Measurements from ENCODE around the gene FAM32A. TPM values are rescaled to one million over a fixed set of nuclear protein-coding genes. Genes with fewer than 3 reads are reported as not detected.

The FAM32A gene
- total RNA-seq, 2 experiments from 2014 or later = 38.2 to 41.9 TPM

DNA sequence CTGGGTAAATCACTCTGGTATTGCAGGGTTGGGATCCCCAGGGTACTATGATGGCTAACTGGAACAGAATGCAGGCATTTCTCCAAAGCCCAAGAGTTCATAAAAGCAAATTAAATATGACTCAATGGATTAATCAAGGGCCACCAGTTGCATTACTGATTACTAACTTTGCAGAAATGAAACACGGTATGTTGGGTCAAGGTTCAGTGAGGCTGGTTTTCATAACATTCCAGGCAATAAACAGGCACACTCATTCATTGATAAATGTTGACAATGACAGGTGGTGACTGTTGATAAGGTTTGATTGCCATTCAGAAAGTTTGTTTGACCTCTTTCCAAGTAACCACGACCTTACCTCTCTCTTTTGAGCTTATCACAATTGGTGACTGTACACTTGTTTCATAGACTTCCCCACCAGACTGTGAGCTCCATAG, 12.0 kb downstream of the FAM32A start:
- H3K4me3 Mint-ChIP-seq = peak overlapping the region; percentile 93
- peaks cover 31% of the 10 kb centered on the region for H3K4me1 Mint-ChIP-seq (ENCODE audit: low read depth)

DNA sequence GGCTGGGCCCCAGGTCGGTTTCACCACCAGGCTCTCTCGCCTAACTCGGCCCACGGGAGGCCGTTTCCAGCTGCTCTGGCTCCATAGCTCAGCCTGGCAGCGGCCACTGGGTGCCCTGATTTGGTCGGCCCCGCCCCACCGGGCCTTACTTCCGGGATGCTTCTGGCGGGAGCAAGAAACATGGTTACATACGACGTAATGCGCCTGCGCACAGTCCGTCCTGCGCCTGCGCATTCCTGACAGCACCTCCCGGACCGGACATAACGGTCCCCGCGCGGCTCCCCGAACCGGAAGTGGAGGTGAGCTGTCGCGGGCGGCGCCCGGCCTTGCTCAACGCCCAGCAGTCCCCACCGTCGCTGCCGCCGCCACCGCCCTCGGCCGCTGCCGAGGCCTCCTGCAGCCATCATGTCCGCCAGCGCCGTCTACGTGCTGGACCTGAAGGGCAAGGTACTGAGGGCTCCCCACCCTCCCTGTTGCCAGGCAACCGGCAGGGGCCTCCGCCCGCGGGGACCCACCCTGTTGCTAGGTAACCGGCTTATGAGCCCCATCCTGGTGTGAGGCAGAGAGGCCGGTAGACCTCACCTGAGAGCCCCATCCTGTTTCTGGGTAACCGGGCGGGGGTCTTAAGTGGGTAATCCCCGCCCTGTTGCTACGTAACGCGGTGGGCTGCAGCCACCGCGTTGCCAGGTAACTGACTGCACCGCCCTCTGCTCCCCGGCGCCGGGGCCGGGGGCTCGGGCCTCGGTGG, 12.6 kb downstream of the FAM32A start, which contains the start of gene AP1M1:
Gene AP1M1, plus strand, starts transcription at position 290 of the 748 bp plus-strand sequence. Its CDS starts 116 bp downstream, at position 406.
- Mint-ChIP-seq H3K4me3 (peak within 1 kb of the TSS; percentile 93), H3K36me3 (ENCODE audit: low read depth) (peaks cover 12% of the 10 kb centered on the region), H3K27ac (peak within 1 kb of the TSS; percentile 93), H3K27me3 (ENCODE audit: low read depth) (no peaks in the 10 kb centered on the region), H3K9me3 (no peaks in the 10 kb centered on the region), H3K4me1 (ENCODE audit: low read depth) (peaks cover 37% of the 10 kb centered on the region)
- peak; percentile 99 for DNase-seq
- intact Hi-C loops (cut with micrococcal nuclease) = loop anchor here (1.0 to 5.0 kb wide), 7 partner anchors 12 to 1073 kb away; partner anchors contain the start of genes C19orf44, CALR3, FAM32A and RAB8A
- CTCF ChIA-PET = interaction anchor here (0.6 to 4.9 kb wide), 3 partner anchors 12 to 185 kb away, joined by 4 to 30 read pairs (median 4); partner anchors contain the start of gene FAM32A

More for the DNA sequence above, 12.0 kb downstream of the FAM32A start:
- CTCF ChIA-PET = interaction anchor here (0.6 to 4.9 kb wide), 3 partner anchors 12 to 185 kb away, joined by 4 to 30 read pairs (median 4); partner anchors contain the start of gene FAM32A
- Mint-ChIP-seq H3K36me3 (ENCODE audit: low read depth) (peaks cover 7% of the 10 kb centered on the region), H3K27ac (peak overlapping the region; percentile 93), H3K27me3 (ENCODE audit: low read depth) (no peaks in the 10 kb centered on the region), H3K9me3 (no peaks in the 10 kb centered on the region)
- intact Hi-C loops (cut with micrococcal nuclease) = loop anchor here (1.0 to 5.0 kb wide), 7 partner anchors 12 to 1072 kb away; partner anchors contain the start of genes C19orf44, CALR3, FAM32A and RAB8A
- no peak for DNase-seq

DNA sequence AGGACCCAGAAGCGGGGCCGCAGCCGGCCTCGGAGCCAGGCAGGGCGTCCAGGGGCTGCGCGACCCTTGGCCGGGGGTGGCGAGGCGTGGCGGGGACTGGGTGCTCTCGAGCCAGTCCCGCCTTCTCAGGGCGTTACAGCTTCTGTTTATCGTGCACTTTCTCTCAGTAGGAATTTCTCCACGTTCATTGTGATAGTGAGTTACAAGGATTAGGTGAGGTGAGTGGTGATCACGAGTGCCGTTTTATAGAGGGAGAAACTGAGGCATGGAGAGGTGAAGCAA, 13.1 kb downstream of the FAM32A start:
- H3K4me1 Mint-ChIP-seq (ENCODE audit: low read depth) = peaks cover 41% of the 10 kb centered on the region
- DNase-seq = no peak
- H3K4me3 Mint-ChIP-seq = peak overlapping the region; percentile 79
- intact Hi-C loops (cut with micrococcal nuclease) = loop anchor here (5.0 kb wide), 4 partner anchors 134 to 361 kb away; partner anchors contain the start of genes C19orf44 and CALR3
- CTCF ChIA-PET = interaction anchor here (4.9 kb wide), 1 partner anchor 13 kb away, joined by 30 read pairs; the partner anchor contains the start of gene FAM32A
- no peaks in the 10 kb centered on the region for H3K27me3 Mint-ChIP-seq (ENCODE audit: low read depth)
- peaks cover 13% of the 10 kb centered on the region for H3K36me3 Mint-ChIP-seq (ENCODE audit: low read depth)
- peak overlapping the region; percentile 57 for H3K27ac Mint-ChIP-seq
- H3K9me3 Mint-ChIP-seq = no peaks in the 10 kb centered on the region

DNA sequence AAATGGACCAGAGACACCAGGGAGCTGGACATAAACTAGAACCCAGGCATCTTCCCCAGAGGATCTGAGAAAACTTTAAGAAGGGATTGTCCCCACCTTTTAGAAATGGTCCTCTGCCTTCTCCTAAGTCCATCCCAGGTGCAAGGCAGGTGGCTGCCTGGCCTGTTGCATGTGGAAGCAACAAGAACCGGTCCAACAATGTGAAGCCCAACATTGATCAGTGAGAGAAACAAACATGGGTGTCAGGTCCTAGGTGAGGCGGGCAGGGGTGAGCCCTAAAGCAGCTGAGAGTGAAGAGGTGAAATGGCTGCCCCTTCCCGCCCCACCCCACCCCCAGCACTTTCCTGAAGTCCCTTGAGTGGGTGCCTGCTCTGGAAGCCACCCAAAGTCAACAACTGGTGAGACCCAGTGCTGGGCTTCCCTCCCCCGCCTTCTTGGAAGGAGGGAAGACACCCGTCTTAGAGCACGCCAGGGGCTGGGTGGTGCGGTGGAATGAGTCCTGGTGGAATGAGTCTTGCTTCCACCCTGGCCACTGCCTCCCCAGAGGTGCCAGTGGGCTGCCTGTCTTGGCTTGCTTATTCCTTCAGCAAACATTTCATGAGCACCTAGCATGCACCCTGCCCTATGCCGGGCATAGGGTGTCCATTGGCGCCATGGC, 14.2 kb downstream of the FAM32A start:
- peaks cover 47% of the 10 kb centered on the region for H3K4me1 Mint-ChIP-seq (ENCODE audit: low read depth)

DNA sequence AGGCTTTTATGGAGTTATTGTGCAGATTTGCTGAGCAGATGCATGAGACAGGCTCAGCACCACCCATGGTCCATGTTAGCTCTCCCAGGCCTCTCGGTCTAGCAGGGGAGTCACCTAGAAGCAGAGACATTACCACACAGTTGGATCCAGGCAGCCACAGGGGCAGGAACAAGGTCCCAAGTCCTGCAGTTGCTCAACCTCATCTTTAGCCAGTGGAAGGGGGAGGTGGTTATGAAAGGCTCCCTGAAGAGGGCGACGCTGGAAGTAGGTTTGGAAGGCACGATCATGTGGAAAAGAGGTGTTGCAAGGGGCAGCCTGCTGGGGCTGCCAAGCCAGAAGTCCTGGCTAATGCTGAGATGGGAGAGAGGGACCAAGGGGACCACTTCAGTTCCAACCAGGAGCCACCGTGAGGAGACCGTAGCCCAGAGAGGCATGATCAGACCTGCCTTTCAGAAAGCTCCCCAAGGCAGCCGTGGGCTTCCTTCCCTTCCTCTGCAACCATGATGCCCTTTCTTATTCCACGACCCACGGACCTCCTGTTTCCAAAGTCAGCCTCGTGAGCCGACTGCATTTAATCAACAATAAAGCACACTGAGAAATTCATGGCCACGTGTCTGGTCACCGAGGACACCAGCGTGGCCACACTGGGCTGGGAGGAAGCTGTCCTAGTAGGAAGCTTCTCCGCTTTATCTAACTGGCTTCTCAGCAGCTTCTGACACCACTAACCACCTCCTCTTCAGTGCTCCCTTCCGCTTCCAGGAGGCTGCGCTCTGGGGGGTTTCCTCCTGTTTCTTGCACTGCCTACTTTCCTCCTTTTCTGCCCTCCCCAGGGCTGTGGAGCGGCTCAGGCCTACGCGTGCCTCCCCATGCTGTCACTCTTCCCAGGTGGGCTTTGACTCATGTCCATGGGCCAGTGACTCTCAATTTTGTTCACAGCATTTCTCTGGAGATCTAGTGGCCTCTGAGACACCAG, 15.1 kb downstream of the FAM32A start:
- CTCF ChIA-PET = no interaction called here
- H3K9me3 Mint-ChIP-seq = no peaks in the 10 kb centered on the region
- peaks cover 47% of the 10 kb centered on the region for H3K4me1 Mint-ChIP-seq (ENCODE audit: low read depth)
- H3K36me3 Mint-ChIP-seq (ENCODE audit: low read depth) = peaks cover 22% of the 10 kb centered on the region
- no peaks in the 10 kb centered on the region for H3K27me3 Mint-ChIP-seq (ENCODE audit: low read depth)
- peak overlapping the region; percentile 75 for H3K27ac Mint-ChIP-seq
- H3K4me3 Mint-ChIP-seq = no peak overlapping the region
- DNase-seq = no peak
- intact Hi-C loops (cut with micrococcal nuclease) = no loop called here

More for the DNA sequence above, 14.2 kb downstream of the FAM32A start:
- Mint-ChIP-seq H3K36me3 (ENCODE audit: low read depth) (peaks cover 20% of the 10 kb centered on the region), H3K4me3 (peak overlapping the region; percentile 79), H3K27me3 (ENCODE audit: low read depth) (no peaks in the 10 kb centered on the region), H3K27ac (peak overlapping the region; percentile 72), H3K9me3 (no peaks in the 10 kb centered on the region)
- intact Hi-C loops (cut with micrococcal nuclease) = loop anchor here (5.0 kb wide), 4 partner anchors 133 to 362 kb away; partner anchors contain the start of genes C19orf44 and CALR3
- no peak for DNase-seq
- CTCF ChIA-PET = no interaction called here

DNA sequence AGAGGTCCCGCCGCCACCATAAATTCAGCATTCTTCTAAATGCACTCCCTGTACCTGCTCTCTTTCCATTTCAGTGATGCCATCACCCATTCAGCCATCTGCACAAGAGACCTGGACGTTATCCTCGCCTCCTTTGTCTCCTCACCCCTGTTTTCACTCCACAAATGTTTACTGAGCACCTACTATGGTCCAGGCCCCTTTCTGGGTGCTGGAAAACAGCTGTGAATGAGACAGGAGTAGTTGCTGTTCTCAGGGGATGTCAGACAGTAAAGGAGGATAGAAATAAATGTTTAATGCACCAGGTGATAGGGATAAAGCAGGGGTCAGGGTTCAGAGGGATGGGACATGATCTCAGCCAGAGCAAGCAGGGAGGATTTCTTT, 15.8 kb downstream of the FAM32A start:
- intact Hi-C loops (cut with micrococcal nuclease) = no loop called here
- CTCF ChIA-PET = no interaction called here
- Mint-ChIP-seq H3K4me3 (no peak overlapping the region), H3K9me3 (no peaks in the 10 kb centered on the region), H3K27ac (peak overlapping the region; percentile 75), H3K36me3 (ENCODE audit: low read depth) (peaks cover 22% of the 10 kb centered on the region), H3K4me1 (ENCODE audit: low read depth) (peaks cover 47% of the 10 kb centered on the region), H3K27me3 (ENCODE audit: low read depth) (no peaks in the 10 kb centered on the region)
- no peak for DNase-seq

DNA sequence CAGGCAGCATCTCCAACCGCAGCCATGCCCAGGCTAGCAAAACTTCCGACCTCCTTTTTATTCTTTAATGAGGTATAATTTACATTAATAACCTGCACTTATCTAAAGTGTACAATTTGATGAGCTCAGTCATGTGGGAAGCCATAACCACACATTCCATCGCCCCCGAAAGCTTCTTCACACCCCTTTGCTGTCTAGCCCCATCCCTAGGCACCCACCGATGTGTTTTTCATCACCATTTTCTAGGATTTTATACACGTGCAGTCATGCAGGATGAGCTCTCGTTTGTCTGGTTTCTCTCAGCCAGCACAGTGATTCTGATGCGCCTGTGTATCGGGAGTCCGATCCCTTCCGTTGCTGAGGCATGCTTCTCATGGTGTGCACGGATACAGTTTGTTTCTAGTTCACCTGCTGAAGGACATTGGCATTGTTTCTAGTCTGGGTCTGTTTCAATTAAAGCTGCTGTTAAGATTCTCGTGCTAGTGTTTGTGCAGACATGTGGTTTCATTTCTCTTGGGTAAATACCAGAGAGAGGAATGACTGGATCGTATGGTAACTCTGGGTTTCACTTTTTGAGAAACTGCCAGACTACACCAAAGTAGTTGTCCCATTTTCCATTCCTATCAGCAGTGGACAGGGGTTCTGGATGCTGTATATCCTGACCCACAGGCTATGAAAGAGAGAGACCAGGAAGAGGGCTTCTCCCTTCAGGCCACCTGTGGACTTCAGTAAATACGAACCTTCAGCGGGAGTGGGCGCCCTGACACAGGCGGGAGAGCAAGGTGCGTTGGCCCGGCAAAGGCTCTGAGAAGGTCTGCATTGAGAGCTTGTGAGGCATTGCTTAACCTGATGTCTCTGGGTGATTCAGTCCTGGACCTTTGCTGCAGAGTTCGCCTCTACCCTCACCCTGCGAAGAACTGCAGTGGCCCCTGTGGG, 17.4 kb downstream of the FAM32A start:
- Mint-ChIP-seq H3K36me3 (ENCODE audit: low read depth) (peaks cover 21% of the 10 kb centered on the region), H3K4me1 (ENCODE audit: low read depth) (peaks cover 55% of the 10 kb centered on the region), H3K9me3 (no peaks in the 10 kb centered on the region), H3K4me3 (no peak overlapping the region), H3K27me3 (ENCODE audit: low read depth) (no peaks in the 10 kb centered on the region), H3K27ac (no peak overlapping the region)
- DNase-seq = no peak
- CTCF ChIA-PET = interaction anchor here (1.4 kb wide), 1 partner anchor 140 kb away, joined by 3 read pairs; no protein-coding TSS in a partner anchor
- intact Hi-C loops (cut with micrococcal nuclease) = no loop called here

DNA sequence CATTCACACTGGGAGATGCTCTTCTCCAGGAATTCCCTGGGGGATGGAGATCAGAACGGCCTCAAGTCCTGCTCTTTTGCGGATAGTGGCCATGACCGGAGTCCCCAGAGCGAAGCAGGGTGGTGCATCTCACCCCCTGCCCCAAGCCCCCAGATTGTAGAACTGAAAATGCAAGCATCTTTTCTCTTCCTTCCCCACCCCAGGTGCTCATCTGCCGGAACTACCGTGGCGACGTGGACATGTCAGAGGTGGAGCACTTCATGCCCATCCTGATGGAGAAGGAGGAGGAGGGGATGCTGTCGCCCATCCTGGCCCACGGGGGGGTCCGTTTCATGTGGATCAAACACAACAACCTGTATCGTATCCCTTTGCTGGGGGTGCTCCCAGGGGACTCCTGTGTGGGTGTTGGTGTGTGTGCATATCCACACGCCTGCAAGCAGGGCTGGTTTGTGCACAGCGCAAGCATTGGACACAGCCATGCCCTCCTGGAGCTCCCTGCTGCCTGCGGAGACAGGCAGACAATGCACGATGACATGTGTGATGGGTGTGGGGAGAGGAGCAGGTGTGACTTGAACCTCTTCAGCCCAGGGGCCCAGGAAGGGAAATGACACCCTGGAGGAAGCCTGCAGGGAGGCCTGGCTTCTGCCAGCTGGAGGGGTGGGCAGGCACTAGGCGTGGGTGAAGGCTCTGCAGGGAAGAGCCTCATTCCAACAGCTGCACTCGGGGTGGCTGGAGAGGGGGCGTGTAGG, 18.2 kb downstream of the FAM32A start:
- CTCF ChIA-PET = interaction anchor here (0.5 to 1.4 kb wide), 2 partner anchors 122 to 141 kb away, joined by 3 read pairs; no protein-coding TSS in a partner anchor
- Mint-ChIP-seq H3K9me3 (no peaks in the 10 kb centered on the region), H3K36me3 (ENCODE audit: low read depth) (peaks cover 28% of the 10 kb centered on the region), H3K4me1 (ENCODE audit: low read depth) (peaks cover 62% of the 10 kb centered on the region), H3K4me3 (no peak overlapping the region), H3K27me3 (ENCODE audit: low read depth) (no peaks in the 10 kb centered on the region), H3K27ac (peak overlapping the region; percentile 24)
- no peak for DNase-seq
- intact Hi-C loops (cut with micrococcal nuclease) = no loop called here

DNA sequence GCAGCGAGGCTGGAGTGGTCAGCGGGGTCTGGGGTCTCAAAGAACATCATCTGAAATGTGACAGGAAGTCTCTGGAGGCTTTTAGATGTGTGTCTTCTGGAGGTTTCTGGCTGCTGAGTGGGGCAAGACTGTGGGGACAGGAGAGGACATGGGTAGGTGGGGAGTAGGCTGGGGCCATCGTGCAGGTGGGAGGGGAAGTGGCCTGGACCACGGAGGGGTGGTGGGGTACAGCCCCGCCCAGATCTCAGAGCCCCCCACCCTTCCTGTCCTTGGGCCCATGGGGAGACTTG, 18.7 kb downstream of the FAM32A start:
- Mint-ChIP-seq H3K27me3 (ENCODE audit: low read depth) (no peaks in the 10 kb centered on the region), H3K36me3 (ENCODE audit: low read depth) (peaks cover 30% of the 10 kb centered on the region), H3K4me3 (no peak overlapping the region), H3K9me3 (no peaks in the 10 kb centered on the region), H3K27ac (no peak overlapping the region), H3K4me1 (ENCODE audit: low read depth) (peaks cover 63% of the 10 kb centered on the region)
- DNase-seq = no peak
- CTCF ChIA-PET = interaction anchor here (0.5 kb wide), 1 partner anchor 122 kb away, joined by 3 read pairs; no protein-coding TSS in a partner anchor
- intact Hi-C loops (cut with micrococcal nuclease) = no loop called here

DNA sequence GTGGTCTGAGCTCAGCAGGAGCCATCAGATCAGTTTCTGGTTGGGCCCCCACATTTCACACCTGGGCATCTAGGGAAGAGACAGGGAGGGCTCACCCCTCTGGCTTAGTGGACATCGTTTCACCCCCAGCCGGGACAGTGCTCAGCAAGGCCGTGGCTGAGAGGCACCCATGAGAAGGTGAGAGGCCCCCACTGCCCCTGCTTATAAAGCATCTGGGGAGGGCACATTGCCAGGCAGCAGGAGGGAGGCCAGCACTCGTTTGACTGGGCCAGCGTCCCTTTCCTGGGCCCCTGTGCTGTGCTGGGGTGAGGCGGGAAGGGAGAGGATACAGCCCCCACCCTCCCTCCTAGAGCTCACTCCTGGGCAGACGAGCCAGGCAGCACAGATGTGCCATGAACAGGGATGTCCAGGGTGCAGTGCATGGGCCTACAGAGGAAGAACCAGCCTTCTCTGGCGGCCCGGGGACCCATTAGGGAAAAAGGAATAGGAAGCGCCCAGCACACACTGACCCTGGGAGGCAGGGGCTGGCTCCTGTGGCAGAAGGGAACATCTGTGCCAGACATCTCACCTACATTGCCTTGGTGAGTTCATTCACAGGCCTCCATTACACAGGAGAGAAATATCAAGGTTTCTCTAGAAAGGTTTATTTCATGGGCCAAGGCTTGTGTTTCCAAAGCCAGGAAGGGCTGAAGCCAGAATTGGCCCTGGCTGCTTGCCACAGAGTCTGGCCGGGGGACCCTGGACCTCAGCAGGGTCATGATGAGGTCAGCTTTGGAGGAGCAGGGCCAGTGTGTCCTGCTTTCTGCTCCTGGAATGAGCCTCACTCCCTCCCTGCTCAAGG, 20.2 kb downstream of the FAM32A start:
- Mint-ChIP-seq H3K36me3 (ENCODE audit: low read depth) (peaks cover 40% of the 10 kb centered on the region), H3K4me3 (no peak overlapping the region), H3K27me3 (ENCODE audit: low read depth) (no peaks in the 10 kb centered on the region), H3K27ac (no peak overlapping the region), H3K4me1 (ENCODE audit: low read depth) (peaks cover 60% of the 10 kb centered on the region), H3K9me3 (no peaks in the 10 kb centered on the region)
- CTCF ChIA-PET = no interaction called here
- no peak for DNase-seq
- intact Hi-C loops (cut with micrococcal nuclease) = no loop called here
